Nephron (organoid): ENCODE data around the gene SYT7.
A peak's percentile ranks its signal among the peaks of the same experiment; 100 is the strongest.

ENCODE experiments used
- H3K27ac Mint-ChIP-seq, 3 experiments: 2 replicates each; pipeline ENCODE4 v1.8.0; 2020; ENCODE audit warnings: mixed read lengths in 3 of 3, mild to moderate bottlenecking in 2 of 3, moderate library complexity in 1 of 3
- H3K27me3 Mint-ChIP-seq: 2 replicates; pipeline ENCODE4 v1.8.0; 2021; ENCODE audit warnings: low read depth, mild to moderate bottlenecking, moderate library complexity, mixed read lengths
- H3K36me3 Mint-ChIP-seq: 2 replicates; pipeline ENCODE4 v1.8.0; 2020; ENCODE audit warnings: low read depth, mixed read lengths
- H3K4me1 Mint-ChIP-seq: 2 replicates; pipeline ENCODE4 v1.8.0; 2020; ENCODE audit warnings: mixed read lengths
- H3K4me3 Mint-ChIP-seq, 3 experiments: 2 replicates each; pipeline ENCODE4 v1.8.0; 2020; ENCODE audit warnings: mild to moderate bottlenecking in 3 of 3, mixed read lengths in 3 of 3, moderate library complexity in 2 of 3
- H3K9me3 Mint-ChIP-seq: 2 replicates; pipeline ENCODE4 v1.8.0; 2020; ENCODE audit warnings: mixed read lengths
- CTCF ChIP-seq, 3 experiments: fragments of 200-600 bp; sonication (generic); IDR thresholded peaks; one replicate each; pipeline ENCODE4 v1.5.0; 2021; ENCODE audit warnings: antibody characterized with exemption in 3 of 3; ENCODE audit not compliant: unreplicated experiment in 3 of 3

Gene SYT7

GRCh38 chr11:61539831-61540357, 41.0 kb downstream of the SYT7 start:
- Mint-ChIP-seq H3K27me3 (peaks cover 6% of the 10 kb centered on the region), H3K27ac (peak overlapping the region; percentile 78 to 94 (median 85)), H3K4me1 (peaks cover 54% of the 10 kb centered on the region), H3K9me3 (no peaks in the 10 kb centered on the region), H3K36me3 (no peaks in the 10 kb centered on the region), H3K4me3 (peak overlapping the region in 2 of 3 experiments; percentile 27 to 40)
- no peak for TF ChIP-seq CTCF (IDR thresholded peaks at IDR 0.05; ENCODE audit: unreplicated experiment in 3 of 3)

- Mint-ChIP-seq H3K4me3 (peak overlapping the region in 1 of 3 experiments; percentile 34), H3K36me3 (no peaks in the 10 kb centered on the region), H3K4me1 (peaks cover 63% of the 10 kb centered on the region), H3K27ac (peak overlapping the region; percentile 78 to 94 (median 85)), H3K9me3 (no peaks in the 10 kb centered on the region), H3K27me3 (peaks cover 8% of the 10 kb centered on the region)
- no peak for TF ChIP-seq CTCF (IDR thresholded peaks at IDR 0.05; ENCODE audit: unreplicated experiment in 3 of 3)
Observed at GRCh38 chr11:61539006-61539405, 41.9 kb downstream of the SYT7 start.

GRCh38 chr11:61538636-61538961, 42.3 kb downstream of the SYT7 start:
- Mint-ChIP-seq H3K9me3 (no peaks in the 10 kb centered on the region), H3K36me3 (no peaks in the 10 kb centered on the region), H3K4me3 (no peak overlapping the region), H3K4me1 (peaks cover 63% of the 10 kb centered on the region), H3K27ac (peak overlapping the region; percentile 78 to 94 (median 85)), H3K27me3 (peaks cover 8% of the 10 kb centered on the region)
- TF ChIP-seq CTCF (IDR thresholded peaks at IDR 0.05; ENCODE audit: unreplicated experiment in 3 of 3) = no peak

GRCh38 chr11:61537326-61537725, 43.5 kb downstream of the SYT7 start:
- H3K4me1 Mint-ChIP-seq = peaks cover 61% of the 10 kb centered on the region
- no peak for TF ChIP-seq CTCF (IDR thresholded peaks at IDR 0.05; ENCODE audit: unreplicated experiment in 3 of 3)
- H3K9me3 Mint-ChIP-seq = no peaks in the 10 kb centered on the region
- no peak overlapping the region for H3K4me3 Mint-ChIP-seq
- H3K27me3 Mint-ChIP-seq = peaks cover 8% of the 10 kb centered on the region
- H3K36me3 Mint-ChIP-seq = no peaks in the 10 kb centered on the region
- no peak overlapping the region for H3K27ac Mint-ChIP-seq

GRCh38 chr11:61536676-61537270, 44.1 kb downstream of the SYT7 start:
- Mint-ChIP-seq H3K36me3 (no peaks in the 10 kb centered on the region), H3K4me3 (no peak overlapping the region), H3K27ac (no peak overlapping the region), H3K27me3 (peaks cover 8% of the 10 kb centered on the region), H3K4me1 (peaks cover 57% of the 10 kb centered on the region), H3K9me3 (no peaks in the 10 kb centered on the region)
- TF ChIP-seq CTCF (IDR thresholded peaks at IDR 0.05; ENCODE audit: unreplicated experiment in 3 of 3) = no peak
